ENCODE data around the gene EIF1B. TPM values are rescaled to one million over a fixed set of nuclear protein-coding genes. Genes with fewer than 3 reads are reported as not detected.

Gene EIF1B
- total RNA-seq, 4 donors from 2014 or later: 12.9 to 32.7 (median 24.5) TPM

DNA sequence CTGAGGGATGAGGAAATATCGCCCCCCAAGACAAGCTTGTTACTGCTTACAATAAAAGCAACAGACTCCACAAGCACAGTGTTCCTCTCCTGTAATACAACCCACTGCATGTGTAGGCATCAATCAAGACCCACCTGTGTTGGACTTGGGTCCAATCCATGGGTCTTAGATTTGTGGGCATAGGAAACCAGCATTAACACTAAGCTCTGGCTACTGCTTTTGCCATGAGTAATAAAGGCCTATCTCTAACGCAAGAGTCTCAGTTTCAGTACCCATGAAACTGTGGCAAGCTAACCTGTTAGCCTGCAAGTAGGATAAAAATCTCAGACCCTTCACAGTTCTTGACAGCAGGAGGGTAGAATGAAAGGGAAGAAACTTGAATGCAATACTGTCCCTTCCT is 5.2 kb upstream of the EIF1B start:
- Histone ChIP-seq H3K27ac (peak overlapping the region; percentile 6 to 39 (median 18)), H3K4me1 (peaks cover 30 to 34% of the 10 kb centered on the region in 2 donors), H3K4me3 (no peak overlapping the region), H3K27me3 (no peaks in the 10 kb centered on the region), H3K9me3 (no peaks in the 10 kb centered on the region), H3K36me3 (no peaks in the 10 kb centered on the region)
- no peak for TF ChIP-seq POLR2A (IDR thresholded peaks at IDR 0.05)
- TF ChIP-seq, protein P1, sequence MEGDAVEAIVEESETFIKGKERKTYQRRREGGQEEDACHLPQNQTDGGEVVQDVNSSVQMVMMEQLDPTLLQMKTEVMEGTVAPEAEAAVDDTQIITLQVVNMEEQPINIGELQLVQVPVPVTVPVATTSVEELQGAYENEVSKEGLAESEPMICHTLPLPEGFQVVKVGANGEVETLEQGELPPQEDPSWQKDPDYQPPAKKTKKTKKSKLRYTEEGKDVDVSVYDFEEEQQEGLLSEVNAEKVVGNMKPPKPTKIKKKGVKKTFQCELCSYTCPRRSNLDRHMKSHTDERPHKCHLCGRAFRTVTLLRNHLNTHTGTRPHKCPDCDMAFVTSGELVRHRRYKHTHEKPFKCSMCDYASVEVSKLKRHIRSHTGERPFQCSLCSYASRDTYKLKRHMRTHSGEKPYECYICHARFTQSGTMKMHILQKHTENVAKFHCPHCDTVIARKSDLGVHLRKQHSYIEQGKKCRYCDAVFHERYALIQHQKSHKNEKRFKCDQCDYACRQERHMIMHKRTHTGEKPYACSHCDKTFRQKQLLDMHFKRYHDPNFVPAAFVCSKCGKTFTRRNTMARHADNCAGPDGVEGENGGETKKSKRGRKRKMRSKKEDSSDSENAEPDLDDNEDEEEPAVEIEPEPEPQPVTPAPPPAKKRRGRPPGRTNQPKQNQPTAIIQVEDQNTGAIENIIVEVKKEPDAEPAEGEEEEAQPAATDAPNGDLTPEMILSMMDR (IDR thresholded peaks at IDR 0.05 in 4 of 5, conservative IDR thresholded peaks at IDR 0.05 in 1 of 5): no peak
- no peak for DNase-seq
- ATAC-seq: no peak
- in situ Hi-C loops (cut with MboI; ENCODE audit: low sequenced_read_pairs in 4 of 4) (loop anchor here in 3 of 4 donors (25.0 kb wide), 3 partner anchors 883 to 908 kb away; partner anchors contain the start of genes CTNNB1 (in 1 of the 3) and RPSA (in 1 of the 3)), intact Hi-C loops (cut with DNase I; ENCODE audit: low total_unique reads) (loop anchor here (10.0 kb wide), 1 partner anchor 1890 kb away; no protein-coding TSS in a partner anchor)

DNA sequence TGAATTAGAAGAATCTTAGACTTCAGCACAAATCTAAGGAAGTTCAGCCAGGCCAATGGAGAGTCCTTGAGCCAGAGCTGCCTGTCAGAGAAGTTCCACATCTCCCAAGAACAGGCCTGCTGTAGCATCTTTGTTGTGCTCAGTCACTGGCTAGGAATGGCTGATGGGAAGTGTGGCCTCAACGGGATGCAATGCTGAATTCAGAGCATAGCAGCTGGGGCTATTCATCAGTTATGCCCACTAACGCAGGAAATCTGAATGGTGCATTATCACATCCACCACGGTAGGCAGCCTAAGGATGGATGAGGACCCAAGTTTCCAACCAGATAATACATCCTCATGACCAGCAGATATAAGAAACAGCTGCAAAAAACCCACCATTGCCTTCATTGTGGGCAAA is 3.2 kb upstream of the EIF1B start:
- Histone ChIP-seq H3K27me3 (no peaks in the 10 kb centered on the region), H3K9me3 (no peaks in the 10 kb centered on the region), H3K4me1 (peaks cover 37 to 44% of the 10 kb centered on the region in 2 donors), H3K4me3 (no peak overlapping the region), H3K36me3 (peaks cover 0 to 8% of the 10 kb centered on the region in 2 donors), H3K27ac (no peak overlapping the region)
- in situ Hi-C loops (cut with MboI; ENCODE audit: low sequenced_read_pairs in 4 of 4) (loop anchor here in 3 of 4 donors (25.0 kb wide), 3 partner anchors 881 to 906 kb away; partner anchors contain the start of genes CTNNB1 (in 1 of the 3) and RPSA (in 1 of the 3)), intact Hi-C loops (cut with DNase I; ENCODE audit: low total_unique reads) (loop anchor here (5.0 to 10.0 kb wide), 2 partner anchors 896 to 1888 kb away; no protein-coding TSS in a partner anchor)
- ATAC-seq (no peak), DNase-seq (no peak)
- TF ChIP-seq, protein P1 (IDR thresholded peaks at IDR 0.05 in 4 of 5, conservative IDR thresholded peaks at IDR 0.05 in 1 of 5): no peak
- no peak for TF ChIP-seq POLR2A (IDR thresholded peaks at IDR 0.05)

DNA sequence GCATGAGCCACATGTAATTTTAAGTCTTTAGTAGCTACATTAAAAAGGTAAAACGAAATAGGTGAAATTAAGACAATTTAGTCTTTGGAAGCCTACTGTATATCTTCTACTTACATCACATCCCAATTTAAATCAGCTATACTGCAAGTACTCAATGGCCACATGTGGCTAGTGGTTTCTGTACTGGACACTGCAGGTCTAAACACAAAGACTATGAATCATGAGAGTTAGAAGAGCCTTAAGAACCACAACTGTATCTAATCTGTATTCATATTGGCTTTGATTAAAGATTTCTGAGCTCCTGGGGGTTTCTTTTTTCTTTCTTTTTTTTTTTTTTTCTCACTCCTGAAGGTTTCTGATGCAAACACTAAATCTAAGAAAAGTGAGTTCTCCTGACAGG is 2.3 kb upstream of the EIF1B start:
- Histone ChIP-seq H3K27me3 (no peaks in the 10 kb centered on the region), H3K4me3 (no peak overlapping the region), H3K4me1 (peaks cover 39 to 52% of the 10 kb centered on the region in 2 donors), H3K36me3 (peaks cover 0 to 15% of the 10 kb centered on the region in 2 donors), H3K9me3 (no peaks in the 10 kb centered on the region), H3K27ac (no peak overlapping the region)
- intact Hi-C loops (cut with DNase I; ENCODE audit: low total_unique reads) (loop anchor here (5.0 to 10.0 kb wide), 2 partner anchors 895 to 1888 kb away; no protein-coding TSS in a partner anchor), in situ Hi-C loops (cut with MboI; ENCODE audit: low sequenced_read_pairs in 4 of 4) (loop anchor here in 3 of 4 donors (25.0 kb wide), 3 partner anchors 880 to 905 kb away; partner anchors contain the start of genes CTNNB1 (in 1 of the 3) and RPSA (in 1 of the 3))
- no peak for ATAC-seq
- DNase-seq: no peak
- TF ChIP-seq POLR2A (IDR thresholded peaks at IDR 0.05): no peak
- TF ChIP-seq, protein P1 (IDR thresholded peaks at IDR 0.05 in 4 of 5, conservative IDR thresholded peaks at IDR 0.05 in 1 of 5): no peak

DNA sequence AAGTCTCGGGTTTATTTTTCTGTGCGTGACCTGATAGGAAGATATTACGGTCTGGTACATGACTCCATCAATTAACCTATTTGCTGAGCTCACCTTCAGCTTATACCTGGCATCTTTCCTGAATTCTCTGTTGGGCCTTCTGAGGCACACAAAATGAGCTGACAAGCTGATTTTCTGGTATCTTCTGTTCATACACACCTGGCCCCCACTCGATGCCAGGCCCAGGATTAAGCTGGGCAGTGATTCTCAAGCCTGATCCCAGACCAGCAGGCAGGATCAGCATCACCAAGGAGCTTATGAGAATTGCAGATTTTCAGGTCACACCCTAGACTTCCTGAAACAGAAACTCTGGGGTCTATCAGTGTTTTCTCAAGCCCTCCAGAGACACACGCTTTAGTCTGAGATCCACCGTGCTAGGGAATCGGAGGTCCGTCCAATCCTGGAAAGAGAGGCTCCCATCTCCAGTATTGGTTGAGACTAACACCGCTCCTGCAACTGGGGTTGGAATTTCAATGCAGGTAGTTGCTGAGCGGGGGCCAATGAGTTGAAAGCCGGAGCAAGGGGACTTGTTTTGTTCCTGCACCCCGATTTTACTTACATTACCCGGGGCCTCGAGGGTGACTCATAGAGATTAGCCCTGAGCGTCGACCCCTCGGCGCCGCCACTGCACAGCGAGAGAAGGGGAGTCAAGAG is 636 bp upstream of the EIF1B start:
- H3K9me3 ChIP-seq: no peaks in the 10 kb centered on the region
- peaks cover 0 to 32% of the 10 kb centered on the region in 2 donors for H3K36me3 ChIP-seq
- DNase-seq (no peak), ATAC-seq (peak; percentile 14 to 15)
- H3K27ac ChIP-seq: peak overlapping the region; percentile 96 to 99 (median 98)
- H3K4me1 ChIP-seq: peaks cover 41 to 49% of the 10 kb centered on the region in 2 donors
- no peaks in the 10 kb centered on the region for H3K27me3 ChIP-seq
- intact Hi-C loops (cut with DNase I; ENCODE audit: low total_unique reads) (loop anchor here (1.0 to 10.0 kb wide), 4 partner anchors 148 to 1886 kb away; partner anchors contain the start of genes RPL14 and ZNF621), in situ Hi-C loops (cut with MboI; ENCODE audit: low sequenced_read_pairs in 4 of 4) (loop anchor here in 3 of 4 donors (25.0 kb wide), 3 partner anchors 878 to 903 kb away; partner anchors contain the start of genes CTNNB1 (in 1 of the 3) and RPSA (in 1 of the 3))
- H3K4me3 ChIP-seq: peak overlapping the region; percentile 81 to 100 (median 87)
- TF ChIP-seq, protein P1 (IDR thresholded peaks at IDR 0.05 in 4 of 5, conservative IDR thresholded peaks at IDR 0.05 in 1 of 5): no peak
- no peak for TF ChIP-seq POLR2A (IDR thresholded peaks at IDR 0.05)
